HL-60/S4 treated with phorbol 12-myristate 13-acetate at 8.2 ng/mL for 4 days and 3 days (cell line): ENCODE data around the gene UCP2.

Source experiments
- in situ Hi-C: fragments of 300-500 bp; cut with MboI; formaldehyde crosslinking; loops from 2 replicates; pipeline ENCODE4 v1.15.0; 2022; ENCODE audit warnings: low sequenced_read_pairs

UCP2 gene, protein sequence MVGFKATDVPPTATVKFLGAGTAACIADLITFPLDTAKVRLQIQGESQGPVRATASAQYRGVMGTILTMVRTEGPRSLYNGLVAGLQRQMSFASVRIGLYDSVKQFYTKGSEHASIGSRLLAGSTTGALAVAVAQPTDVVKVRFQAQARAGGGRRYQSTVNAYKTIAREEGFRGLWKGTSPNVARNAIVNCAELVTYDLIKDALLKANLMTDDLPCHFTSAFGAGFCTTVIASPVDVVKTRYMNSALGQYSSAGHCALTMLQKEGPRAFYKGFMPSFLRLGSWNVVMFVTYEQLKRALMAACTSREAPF

DNA sequence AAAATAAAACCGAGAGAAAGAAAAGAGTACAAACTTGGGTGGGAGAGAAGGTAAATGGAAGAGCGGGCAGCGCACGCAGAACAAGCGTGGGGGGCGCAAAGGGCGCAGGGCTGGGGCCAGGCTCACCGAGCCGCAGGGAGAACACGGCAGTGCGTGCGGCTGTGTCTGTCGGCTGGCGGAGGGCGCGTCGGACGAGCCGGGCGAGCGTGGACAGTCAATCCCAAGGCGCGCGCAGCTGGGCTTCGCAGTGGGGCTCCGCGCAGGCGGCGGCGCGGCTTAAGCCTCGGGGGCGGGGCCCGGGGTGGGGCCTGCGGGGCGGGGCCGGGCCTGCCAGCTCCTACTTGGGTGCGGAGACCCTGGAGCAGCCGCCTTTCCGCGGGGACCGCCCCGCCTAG lies at the start of gene UCP2:
Gene UCP2, minus strand, starts transcription at position 249 of the 395 bp plus-strand sequence. CDS start 4,465 bp downstream, outside the sequence.
- in situ Hi-C loops: no loop called here

DNA sequence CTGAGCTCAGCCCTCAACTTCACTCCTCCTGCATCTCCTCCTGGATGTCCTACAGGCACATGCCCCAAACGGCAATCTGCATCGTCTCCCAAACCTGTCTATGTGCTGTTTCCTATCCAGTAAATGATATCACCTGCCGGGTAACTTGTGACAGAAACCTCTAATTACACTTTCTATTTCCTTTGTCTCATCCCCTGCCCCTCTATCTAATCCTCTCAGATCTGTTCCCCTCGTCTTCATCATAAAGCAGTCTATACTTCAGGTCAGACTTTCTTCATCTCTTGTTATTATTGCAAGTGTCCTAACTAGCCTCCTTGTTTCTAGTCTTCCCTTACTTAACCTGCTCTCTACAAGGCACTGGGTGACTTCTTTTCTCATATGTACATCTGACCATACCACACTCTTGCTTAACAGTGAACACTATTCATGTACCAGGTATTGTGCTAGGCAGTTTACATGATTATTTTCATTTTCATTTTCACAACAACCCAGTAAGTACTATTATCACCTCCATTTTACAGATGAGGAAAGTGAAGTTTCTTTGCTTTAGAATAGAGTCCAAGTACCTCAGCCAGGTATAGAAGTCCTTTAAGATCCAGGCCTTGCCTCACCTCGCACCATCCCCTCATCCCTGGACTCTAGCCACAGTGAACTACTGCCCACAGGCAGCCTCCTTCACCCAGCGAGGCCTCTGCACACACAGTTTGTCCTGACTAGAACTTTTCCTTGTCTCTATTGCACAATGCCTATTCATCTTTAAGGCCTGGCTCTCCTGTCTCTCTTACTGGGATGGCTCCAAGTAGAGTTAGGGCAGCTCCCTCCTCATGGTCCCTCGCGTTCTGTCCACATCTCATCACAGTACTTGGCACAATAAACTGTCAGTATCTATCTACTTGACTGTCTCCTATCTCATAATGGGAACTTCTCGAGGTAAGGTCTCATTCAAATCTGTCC lies 48.4 kb upstream of the UCP2 start:
- in situ Hi-C loops: no loop called here

DNA sequence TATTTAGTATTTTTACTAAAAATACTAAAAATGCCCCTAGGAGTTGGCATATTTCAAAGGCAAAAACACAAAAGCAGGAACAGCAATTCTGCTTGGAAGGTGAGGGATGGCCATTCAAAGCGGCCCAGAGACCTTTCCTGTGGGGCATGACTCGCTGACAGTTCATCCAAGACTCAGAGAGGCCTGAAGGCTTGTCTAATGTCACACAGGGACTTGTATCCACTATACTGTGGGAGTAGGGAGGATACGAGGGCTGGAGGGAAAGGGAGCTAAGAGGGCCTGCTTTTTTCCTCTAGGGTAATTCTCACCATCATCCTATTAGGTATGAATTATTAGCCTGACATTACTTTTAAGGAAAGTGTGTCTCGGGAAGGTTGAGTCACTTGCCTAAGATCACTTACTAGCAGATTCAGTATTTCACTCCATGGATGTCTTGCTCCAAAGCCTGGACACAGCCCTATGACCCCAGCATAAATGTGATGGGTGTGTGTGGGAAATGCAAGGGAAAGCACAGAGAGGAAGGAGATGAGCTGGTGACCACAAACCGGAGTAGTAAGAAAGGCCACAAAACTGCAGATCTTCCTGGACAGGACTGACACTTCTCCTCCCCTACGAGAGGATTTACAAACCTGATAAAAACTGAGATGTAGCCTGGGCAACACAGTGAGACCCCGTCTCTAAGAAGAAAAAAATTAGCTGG lies 43.0 kb upstream of the UCP2 start:
- in situ Hi-C loops: no loop called here

DNA sequence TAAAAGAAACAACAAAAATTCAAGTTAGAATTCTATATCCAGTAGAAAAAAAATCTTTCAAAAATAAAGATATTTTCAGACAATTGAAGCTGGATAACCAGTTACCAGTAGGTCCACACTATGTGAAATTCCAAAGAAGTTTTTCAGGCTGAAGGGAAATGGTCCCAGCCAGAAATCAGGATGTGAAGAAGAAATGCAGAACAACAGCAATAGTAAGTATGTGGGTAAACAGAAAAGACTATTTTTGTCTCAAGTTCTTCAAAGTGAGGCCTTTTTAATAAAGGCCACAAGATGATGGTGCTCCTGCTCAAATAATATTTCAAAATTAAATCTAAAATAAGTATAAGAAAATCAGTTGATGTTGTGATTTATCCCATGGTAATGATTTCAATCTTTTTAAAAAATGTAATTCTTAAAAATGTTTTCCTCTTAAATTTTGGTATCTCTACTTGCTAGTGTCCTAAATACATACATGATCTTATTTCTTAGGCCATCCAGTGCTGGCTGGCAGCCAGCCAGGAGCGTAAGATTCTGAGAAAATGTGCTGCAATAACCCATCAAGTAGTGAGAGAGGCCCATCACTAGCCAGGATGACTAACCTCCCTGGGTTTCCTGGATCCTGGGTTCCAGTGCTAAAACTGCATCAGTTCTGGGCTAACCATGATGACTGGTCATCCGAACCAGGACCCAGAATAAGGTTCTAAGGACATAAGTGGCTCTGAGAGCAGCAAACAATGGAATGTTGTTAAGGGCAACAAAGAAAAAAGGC lies 41.8 kb upstream of the UCP2 start:
- in situ Hi-C loops: no loop called here

DNA sequence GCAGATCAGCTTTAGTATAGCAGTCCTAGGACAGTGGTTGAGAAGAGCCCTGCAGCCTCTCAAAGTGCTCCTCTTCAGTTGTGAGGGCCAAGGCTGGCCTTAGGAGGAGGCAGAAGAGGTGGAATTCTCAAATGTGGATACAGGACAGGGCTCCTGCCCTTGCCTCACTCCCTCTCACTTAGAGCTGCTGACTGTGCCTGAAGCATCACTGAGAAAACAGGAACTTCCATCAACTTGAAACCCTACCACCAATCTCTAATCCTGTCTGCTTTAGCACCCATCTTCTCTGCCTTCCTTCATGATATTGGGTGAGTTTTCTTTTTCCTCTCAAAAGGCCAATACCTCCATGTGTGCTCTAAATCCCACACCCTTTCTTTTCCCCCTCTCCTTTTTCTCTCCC lies 40.6 kb upstream of the UCP2 start:
- in situ Hi-C loops: no loop called here

DNA sequence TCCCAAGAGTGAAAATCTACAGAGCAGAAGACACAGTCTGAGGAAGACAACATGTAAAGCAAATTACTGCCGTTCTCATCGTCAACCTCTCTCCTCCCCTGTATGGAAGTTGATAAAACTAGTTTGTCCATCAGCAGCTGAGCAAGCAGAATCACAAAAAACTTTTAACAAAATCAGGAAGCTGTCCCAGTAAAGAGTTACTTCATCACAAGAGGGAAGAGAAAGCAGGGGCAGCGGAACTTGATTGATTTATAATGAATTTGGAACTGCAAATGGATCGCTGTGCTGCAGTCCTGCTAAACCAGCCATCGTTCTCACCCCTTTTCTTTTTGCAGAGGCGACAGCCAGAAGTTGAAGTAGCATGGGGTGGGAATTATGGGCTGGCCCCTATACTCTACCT lies 39.9 kb upstream of the UCP2 start:
- in situ Hi-C loops: no loop called here

DNA sequence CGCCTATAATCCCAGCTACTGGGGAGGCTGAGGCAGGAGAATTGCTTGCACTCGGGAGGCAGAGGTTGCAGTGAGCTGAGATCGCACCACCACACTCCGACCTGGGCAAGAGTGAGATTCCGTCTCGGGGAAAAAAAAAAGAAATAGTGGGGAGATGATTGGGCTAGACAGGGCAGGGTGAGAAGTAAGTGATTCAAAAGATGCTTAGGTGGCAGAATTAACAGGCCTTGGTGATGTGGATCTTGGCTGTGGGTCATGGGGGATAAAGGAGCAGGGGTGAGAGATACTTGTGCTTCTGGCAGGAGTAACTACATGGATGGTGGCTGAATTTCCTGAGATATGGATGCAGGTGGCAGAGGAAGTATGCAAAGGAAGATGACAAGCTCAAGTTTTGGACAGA lies 39.4 kb upstream of the UCP2 start:
- in situ Hi-C loops: no loop called here

DNA sequence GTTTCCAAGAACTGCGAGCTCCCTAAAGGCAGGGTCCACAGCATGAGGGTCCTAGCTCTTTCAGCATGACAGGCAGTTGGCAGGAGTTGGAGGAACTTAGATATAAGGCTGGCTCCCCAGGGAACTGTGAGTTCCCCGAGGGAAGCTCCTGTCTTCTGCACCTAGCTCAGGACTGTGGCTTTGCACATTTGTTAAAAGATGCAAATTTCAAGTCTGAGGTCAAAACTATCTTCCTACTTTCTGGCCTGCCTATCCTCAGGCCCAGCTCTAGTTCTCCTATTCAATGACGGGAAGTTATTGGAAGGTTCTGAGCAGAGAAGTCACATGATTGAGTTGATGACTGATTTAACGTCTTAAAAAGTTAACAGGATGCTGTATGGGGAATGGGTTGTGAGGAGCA lies 37.9 kb upstream of the UCP2 start:
- in situ Hi-C loops: no loop called here

DNA sequence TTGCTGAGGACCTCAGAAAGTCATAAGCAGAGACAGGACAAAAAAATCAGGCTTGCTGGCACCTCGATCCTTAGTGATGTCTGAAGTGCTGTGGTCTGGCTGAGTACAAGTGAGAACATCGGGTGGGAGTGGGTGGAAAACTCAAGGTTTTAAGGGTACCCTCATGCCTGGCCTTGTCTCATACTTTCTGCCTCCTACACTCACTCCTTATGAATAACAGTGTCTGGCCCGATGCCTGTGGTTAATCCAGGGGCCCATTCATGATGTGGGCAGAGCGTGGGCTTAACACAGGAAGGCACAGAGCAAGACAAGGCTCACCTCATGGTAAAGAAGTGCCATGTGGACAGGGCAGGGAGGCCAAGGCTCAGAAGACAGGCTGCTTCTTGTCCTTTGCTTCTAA lies 37.2 kb upstream of the UCP2 start:
- in situ Hi-C loops: no loop called here

DNA sequence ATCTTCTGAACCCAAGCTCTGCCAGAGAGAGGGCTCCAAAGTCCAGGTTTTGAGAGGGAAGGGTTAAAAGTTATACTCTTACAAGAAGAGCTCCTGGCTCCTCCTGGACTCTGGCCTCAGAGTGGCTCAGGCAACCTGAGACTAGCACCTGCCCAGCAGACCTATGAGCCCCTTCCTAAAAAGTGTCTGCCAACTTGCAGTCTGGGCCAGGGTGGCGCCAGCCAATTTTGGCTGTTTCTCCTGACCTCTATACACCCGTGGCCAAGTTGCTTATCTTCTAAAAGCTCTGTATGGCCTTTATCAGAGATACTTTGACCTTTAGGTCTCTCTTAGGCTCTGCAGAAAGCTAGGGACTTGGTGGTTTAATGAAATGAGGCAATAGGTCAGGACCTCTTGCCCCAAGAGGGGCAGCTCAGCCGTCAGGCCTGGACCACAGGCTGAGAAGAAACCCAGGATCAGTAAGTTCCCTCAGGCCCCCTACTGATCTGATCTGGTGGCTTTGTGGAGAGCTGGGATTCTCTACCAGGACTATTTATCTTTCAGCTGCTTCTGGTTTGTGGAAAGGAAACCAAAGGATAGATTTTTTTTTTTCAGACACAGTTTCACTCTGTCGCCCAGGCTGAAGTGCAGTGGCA lies 36.6 kb upstream of the UCP2 start:
- in situ Hi-C loops: no loop called here

DNA sequence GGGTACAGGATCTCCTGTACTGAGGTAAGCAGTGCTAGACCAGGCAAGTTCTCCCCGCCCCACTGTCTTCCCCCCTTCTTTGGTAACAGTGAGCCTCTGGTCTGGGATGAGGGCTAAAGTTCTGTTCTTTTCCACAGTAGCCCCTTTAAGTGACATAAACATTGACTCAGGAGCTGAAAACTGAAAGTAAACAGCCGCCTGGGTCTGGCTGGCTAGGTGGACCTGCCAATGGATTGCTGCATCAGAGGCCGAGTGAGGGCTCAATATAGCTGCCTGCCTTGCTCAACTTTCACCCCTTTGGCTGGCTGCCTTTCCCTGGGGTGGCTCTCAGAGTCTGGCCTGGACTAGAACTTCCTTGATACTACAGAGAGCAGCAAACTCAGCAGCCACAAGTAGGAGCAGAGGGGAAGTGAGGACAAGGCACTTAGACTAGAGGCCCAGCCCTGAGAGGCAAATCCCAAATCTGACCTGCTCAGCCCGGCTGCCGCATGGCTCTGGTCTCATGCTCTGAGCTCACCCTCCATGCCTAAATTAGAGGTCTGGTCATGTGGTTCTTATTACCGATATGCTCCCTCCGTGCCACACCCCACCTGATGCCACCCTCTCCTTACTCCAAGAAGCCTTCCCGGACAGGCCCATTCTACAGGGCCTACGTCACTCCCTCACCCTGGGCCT lies 35.8 kb upstream of the UCP2 start:
- in situ Hi-C loops: no loop called here

DNA sequence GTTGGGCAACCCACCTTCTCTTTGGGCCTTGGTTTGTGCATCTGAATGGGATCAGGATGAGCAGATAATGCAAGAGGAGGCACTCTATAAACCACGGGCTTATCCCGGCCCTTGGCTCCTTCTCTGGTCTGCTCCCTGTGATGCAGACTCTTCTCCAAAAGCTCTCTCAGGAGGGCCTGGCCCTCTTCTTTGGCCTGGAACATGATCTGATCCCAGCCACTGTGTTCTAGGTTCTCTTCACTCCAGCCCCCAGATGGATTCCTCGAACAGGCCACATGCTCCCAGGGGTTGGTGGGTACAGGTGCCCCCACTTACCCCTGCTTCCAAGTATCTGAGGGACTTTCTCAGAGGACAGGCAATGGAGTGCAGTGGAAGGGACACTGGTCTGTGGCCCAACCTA lies 35.0 kb upstream of the UCP2 start:
- in situ Hi-C loops: no loop called here

DNA sequence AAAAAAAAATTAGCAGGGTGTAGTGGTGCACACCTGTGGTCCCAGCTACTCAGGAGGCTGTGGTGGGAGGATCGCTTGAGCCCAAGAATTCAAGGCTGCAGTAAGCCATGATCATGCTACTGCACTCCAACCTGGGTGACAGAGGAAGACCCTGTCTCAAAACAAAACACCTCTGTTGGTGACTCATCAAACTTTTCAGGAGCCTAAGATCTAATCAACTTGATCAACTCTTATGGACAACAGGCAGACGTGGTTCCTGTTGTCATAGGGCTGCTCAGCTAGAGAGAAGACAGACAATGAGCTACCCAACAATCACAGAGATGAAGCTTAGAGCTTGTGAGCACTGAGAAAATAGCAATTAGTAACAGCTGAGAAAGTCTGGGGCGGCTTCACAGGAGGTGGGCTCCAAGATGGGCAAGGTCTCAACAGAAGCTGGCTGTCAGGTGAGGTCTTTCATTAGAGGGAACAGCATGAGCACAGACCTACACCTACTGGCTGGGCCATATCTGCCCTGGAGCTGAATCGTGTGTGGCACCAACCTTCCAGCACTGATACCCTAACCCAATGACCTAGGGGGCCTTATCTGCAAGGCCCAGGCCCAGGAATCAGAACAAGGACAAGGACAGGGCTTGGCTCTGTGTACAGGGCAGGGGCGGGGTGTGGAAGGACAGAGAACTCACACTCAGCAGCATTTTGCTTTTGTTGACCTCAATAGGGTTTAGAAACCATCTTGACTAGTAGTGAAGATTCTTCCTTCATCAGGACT lies 33.5 kb upstream of the UCP2 start:
- in situ Hi-C loops: no loop called here

DNA sequence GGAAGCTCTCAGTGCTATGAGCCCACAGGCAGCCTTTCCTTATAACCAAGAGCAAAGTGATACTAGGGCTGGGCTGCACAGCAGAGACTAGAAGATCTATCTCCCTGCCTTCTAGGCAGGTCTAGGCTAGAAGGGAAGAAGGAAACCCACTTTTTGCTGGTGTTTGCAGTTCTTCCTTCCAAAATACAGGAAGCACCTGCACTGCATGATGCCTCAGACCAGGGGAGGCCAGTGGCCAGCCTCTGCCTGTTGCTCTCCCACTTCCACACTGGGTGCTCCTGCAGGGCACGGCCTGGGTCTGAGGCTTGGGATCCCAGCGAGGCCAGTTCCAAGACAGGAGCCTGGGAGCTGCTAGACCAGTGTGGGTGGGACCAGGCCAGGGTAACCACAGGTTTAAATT lies 32.2 kb upstream of the UCP2 start:
- in situ Hi-C loops: no loop called here

DNA sequence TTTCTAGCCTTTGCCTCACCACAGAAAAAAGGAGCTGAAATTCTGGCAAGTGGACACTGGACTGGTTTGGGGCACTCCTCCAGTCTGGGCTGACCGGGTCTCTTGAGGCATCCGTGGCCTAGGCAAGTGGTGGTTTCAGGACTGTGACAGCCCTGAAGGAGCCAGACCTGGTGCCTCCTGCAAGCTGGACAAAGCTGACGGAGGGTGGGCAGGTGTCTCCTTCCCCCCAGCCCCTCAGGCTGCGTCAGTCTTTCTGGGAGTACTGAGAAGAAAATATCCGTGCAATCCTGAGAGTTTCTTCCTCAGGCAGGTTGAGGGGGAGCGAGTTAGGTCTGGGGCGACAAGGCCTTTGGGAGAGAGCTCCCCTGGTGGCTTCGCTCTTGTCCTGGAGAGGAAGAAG lies 30.5 kb upstream of the UCP2 start:
- in situ Hi-C loops: no loop called here

DNA sequence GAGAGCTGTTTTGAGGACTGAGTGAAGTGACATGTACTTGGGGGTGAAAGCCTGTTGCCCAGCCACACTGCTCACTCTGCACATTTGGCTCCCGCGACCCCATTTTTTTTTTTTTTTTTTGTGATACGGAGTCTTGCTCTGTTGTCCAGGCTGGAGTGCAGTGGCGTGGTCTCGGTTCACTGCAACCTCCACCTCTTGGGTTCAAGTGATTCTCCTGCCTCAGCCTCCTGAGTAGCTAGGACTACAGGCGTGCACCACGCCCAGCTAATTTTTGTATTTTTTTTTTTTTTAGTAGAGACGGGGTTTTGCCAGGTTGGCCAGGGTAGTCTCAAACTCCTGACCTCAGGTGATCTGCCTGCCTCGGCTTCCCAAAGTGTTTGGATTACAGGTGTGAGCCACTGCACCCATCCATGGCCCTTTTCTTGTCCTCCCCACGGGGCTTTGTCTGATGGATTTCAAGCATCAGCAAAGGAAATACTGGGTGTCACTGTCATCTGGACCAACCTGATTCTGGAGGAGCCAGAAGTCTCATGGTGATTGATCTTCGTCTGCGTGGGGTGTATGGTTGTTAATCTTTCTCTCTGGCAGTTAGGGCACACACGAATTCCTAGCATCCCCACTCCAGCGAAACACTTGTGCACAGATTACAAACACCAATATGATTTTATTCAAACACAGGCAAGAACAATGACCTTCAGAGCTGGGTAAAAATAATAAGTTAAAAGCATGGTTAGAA lies 29.6 kb upstream of the UCP2 start:
- in situ Hi-C loops: no loop called here

DNA sequence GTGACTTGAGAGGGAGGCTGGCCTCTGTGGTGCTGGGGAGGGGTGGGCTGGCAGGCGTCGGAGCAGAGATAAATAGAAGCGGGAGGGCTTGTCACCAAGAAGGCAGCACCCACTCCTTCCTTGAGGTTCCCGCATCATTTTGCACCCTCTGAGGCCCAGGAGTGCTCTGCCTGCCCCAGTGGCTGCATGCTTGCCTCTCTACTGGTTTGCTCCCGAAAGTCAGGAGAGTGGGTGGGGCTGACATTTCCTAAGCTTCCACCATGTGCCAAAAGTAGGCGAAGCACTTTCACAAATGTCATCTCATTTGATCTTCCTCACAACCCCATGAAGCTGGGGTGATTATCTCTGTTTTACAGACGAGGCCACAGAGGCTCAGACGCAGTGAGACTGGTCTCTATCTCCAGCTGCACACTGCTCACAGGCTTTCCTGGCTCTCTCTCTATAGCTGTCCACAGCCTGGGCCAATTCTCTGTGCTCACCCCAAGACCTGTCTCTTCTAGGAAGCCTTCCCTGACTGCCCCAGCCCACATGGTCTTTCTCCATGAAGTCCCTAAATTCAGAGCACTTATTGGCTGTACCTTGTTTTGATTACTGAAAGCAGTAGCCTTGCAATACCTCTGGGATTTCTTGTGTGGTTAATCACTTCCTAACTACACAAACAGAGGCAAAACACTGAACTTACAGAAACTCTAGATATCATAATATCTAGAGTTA lies 28.9 kb upstream of the UCP2 start:
- in situ Hi-C loops: no loop called here
